ENCODE data around the gene CHERP.

- TF ChIP-seq CTCF (IDR thresholded peaks at IDR 0.05) (no peak), MAX (IDR thresholded peaks at IDR 0.05) (no peak), RFX5 (IDR thresholded peaks at IDR 0.05) (no peak), POLR2A (IDR thresholded peaks at IDR 0.05; ENCODE audit: low read length) (no peak), EP300 (IDR thresholded peaks at IDR 0.05) (no peak), HMGXB4 (CRISPR knock-in tag; IDR thresholded peaks at IDR 0.05; ENCODE audit: borderline replicate concordance) (no peak), CHD2 (IDR thresholded peaks at IDR 0.05; ENCODE audit: low read length, partially characterized antibody) (no peak), KDM1A (IDR thresholded peaks at IDR 0.05; ENCODE audit: low read depth) (no peak), RAD21 (conservative IDR thresholded peaks at IDR 0.05 in 1 of 2, IDR thresholded peaks at IDR 0.05 in 1 of 2) (no peak)
- TF ChIP-seq, protein P1, sequence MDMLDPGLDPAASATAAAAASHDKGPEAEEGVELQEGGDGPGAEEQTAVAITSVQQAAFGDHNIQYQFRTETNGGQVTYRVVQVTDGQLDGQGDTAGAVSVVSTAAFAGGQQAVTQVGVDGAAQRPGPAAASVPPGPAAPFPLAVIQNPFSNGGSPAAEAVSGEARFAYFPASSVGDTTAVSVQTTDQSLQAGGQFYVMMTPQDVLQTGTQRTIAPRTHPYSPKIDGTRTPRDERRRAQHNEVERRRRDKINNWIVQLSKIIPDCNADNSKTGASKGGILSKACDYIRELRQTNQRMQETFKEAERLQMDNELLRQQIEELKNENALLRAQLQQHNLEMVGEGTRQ (IDR thresholded peaks at IDR 0.05): no peak
- TF ChIP-seq, protein P2, sequence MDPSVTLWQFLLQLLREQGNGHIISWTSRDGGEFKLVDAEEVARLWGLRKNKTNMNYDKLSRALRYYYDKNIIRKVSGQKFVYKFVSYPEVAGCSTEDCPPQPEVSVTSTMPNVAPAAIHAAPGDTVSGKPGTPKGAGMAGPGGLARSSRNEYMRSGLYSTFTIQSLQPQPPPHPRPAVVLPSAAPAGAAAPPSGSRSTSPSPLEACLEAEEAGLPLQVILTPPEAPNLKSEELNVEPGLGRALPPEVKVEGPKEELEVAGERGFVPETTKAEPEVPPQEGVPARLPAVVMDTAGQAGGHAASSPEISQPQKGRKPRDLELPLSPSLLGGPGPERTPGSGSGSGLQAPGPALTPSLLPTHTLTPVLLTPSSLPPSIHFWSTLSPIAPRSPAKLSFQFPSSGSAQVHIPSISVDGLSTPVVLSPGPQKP (IDR thresholded peaks at IDR 0.05; ENCODE audit: low read depth, low read length): no peak
Observed at GRCh38 chr19:16566161-16566560, 23.9 kb upstream of the CHERP start.
